GM19328 (cell line): ENCODE measurements around the gene DNMT1.

ENCODE experiments used
- ATAC-seq: cut with Tn5 transposase; IDR thresholded peaks from one replicate; pipeline ENCODE4 v1.9.1; 2021; ENCODE audit warnings: mild to moderate bottlenecking, moderate library complexity; ENCODE audit not compliant: unreplicated experiment

The DNMT1 gene

GRCh38 chr19:10142701-10143375, 51.9 kb downstream of the DNMT1 start:
- no peak for ATAC-seq

GRCh38 chr19:10141973-10142372, 52.8 kb downstream of the DNMT1 start:
- no peak for ATAC-seq

- ATAC-seq = no peak
Measured at GRCh38 chr19:10141479-10141878, 53.3 kb downstream of the DNMT1 start.

GRCh38 chr19:10139952-10140351, 54.8 kb downstream of the DNMT1 start:
- no peak for ATAC-seq

DNA sequence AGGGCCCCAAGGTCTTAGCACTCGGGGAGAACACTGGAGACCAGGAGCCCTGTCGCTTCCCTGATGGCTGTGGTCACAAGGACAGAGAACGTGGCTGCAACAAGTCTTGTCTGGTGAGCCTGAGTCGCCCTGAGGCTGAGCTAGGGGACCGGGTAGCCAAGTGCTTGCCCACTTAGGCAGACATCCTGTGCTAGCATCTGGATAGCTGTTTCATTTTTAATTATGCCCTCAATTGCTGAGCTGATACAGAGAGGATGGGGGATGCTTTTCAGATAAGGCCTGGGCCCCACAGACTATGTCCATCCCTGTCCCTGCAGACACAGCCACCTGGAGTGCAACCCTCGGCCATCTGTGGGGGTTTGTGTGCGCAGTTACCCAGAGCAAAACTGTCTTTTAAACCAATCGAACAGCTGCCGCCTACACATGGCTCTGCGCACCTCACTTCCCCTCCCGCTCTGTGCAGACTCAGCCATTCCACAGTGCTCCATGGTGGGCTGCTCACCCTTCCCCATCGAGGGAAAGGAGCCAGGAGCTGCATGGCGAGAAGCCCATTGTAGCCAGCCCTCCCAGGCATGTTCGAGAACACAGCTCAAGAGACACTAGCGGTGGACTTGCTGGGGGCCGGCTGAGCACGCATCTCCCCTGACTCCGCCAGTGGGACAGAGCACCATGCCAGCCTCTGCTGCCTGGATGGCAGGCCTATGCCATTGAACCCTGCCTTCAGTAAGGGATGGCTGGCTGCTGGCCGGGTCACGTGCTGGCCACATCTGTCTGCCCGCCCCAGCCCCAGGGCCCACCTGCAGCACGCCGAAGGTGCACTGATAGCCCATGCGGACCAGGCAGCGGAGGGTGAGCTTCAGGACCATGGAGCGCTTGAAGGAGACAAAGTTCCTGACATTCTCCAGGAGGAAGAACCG, 55.6 kb downstream of the DNMT1 start:
- no peak for ATAC-seq

GRCh38 chr19:10137751-10138682, 56.7 kb downstream of the DNMT1 start:
- ATAC-seq = no peak

DNA sequence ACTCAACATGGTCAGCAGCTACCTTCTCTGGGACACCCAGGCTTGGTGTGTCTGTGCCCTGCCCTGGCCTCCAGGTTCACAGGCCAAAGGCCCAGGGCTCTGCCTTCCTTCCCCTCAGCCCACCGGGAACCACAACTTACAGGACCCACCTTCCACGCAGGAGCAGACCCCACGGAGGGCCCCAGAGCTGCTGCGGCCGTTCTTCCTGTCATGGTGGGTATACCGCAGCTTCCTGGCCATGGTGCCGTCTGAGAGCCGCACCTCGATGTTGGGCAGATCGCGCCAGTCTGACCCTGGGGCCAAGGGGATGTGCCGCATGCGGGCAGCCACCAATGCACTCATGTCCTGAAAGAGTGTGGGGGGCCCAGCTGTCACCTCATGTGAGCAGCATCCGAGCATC, 57.8 kb downstream of the DNMT1 start:
- no peak for ATAC-seq

DNA sequence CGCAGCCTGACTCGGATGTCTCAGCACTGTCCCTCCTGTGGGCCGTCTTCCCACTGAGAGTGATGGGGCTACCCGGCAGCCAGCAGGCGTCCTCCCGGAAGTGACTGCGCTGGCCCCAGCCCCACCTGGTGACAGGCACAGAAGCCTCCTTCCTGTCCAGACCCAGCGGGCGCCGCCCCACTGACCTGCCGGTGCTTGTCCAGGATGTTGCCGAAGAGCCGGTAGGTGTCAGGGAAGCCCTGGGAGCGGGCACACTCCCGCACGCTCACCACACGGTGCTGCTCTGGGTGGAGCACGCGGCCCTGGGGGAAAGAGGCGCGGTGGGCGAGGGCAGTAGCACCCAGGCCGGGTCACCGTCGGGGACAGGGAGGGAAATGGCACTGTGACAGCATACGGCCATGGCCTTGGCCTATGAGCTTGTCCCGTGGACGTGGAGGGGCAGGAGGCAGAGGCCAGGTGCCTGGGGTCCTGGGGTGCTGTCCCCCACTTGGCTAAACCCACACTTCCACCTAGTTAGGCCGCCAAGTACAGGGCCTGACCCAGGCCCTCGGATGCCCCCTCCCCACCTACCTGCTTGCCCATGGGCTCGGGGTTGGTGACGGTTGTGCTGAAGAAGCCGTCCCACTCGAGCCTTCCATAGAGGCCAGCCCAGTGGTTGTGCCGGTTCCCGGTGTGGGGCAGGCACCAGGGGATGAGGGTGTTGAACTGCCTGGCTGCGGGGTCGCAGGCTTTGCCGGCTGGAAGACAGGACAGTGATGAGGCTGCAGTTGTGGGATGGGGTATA, 59.0 kb downstream of the DNMT1 start:
- ATAC-seq = no peak

GRCh38 chr19:10134040-10134439, 60.7 kb downstream of the DNMT1 start:
- no peak for ATAC-seq

DNA sequence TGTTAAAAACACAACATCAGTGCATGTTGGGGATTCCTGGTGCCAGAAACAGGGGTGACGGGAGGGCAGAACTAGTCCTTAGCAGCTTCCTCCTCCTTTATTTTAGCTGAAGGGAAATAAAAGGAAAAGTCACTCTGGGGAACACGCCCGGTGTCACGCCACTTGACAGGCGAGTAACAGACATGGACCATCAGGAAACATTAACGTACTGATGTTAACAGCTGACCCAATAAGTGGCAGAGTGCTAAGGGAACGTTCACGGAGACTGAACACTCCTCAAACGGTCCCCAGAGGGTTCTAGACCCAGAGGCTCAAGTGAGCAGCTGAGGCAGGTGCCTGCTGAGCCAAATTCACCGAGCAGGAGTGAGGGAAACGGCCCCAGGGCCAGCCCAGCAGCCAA, 61.2 kb downstream of the DNMT1 start:
- no peak for ATAC-seq

DNA sequence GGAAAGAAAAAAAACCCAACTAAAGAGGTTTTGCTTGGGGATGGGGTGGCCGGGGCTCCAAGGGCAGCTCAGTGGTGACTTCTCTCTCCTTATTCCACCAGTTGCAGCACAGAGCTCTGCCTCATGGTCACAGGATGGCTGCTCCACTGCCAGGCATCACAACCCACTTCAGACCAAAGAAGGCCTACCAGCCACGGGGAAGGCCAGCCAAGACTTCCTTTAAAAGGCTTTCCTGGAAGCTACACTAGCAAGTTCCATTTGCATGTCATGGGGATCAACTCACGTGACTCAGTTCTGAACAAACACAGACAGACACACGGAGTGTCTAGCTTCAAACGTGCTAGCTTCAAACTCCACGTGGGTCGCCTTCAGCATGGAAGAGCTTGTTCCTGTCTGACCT, 61.8 kb downstream of the DNMT1 start:
- no peak for ATAC-seq

DNA sequence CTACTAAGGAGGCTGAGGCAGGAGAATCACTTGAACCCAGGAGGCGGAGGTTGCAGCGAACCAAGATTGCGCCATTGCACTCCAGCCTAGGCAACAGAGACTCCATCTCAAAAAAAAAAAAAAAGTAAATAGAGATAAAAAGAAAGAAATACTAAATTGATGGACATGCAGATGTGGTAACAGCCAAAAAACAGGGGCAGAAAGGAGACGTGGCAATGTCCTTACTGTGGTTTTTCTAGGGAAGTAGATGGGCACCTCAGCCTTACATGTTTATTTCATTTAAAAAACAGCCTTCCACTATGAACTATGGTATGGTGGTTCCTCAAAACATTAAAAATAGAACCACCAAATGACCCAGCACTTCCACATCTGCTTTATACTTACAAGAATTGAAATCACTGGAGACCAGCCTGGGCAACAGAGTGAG, 68.5 kb downstream of the DNMT1 start:
- no peak for ATAC-seq

GRCh38 chr19:10124429-10124828, 70.3 kb downstream of the DNMT1 start:
- ATAC-seq = no peak

DNA sequence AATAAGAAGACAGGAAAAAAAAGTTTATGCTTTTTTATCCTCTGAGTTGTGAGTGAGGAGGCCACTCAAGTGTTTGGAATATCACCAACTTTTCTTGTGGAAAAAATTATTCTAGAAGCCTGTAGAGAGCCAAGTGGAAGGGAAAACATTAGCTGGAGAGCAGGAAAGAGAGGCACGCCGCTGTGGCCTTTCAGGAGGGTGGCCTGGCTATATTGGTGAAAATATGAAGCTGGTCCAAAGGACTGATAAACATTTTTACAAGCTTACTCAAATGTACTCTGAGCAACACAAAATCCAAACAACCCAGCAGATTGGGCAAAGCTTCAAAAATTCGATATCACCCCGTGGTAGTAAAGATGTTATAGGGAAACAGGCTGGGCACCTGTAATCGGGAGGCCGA, 72.7 kb downstream of the DNMT1 start:
- no peak for ATAC-seq

- ATAC-seq = no peak
Measured at GRCh38 chr19:10120538-10121189, 74.1 kb downstream of the DNMT1 start.

DNA sequence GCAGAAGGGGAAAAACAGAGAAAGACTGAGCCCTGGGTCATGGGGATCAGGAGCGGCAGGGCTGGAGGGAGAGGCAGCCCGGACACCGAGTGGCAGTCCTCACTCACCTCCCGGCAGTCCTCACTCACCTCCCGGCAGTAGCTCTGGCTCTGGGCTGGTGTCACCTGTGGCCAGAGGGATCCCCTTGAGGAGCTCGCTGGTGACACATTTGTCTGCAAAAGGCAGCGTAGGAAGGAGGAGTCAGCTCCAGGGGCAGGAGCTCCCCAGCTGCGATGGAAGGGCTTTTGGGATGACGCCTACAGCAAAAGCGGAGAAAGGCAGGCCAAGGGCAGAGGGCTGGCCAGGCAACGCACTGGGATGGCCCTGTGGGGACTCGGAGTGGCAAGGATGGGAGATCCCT, 75.8 kb downstream of the DNMT1 start:
- no peak for ATAC-seq

DNA sequence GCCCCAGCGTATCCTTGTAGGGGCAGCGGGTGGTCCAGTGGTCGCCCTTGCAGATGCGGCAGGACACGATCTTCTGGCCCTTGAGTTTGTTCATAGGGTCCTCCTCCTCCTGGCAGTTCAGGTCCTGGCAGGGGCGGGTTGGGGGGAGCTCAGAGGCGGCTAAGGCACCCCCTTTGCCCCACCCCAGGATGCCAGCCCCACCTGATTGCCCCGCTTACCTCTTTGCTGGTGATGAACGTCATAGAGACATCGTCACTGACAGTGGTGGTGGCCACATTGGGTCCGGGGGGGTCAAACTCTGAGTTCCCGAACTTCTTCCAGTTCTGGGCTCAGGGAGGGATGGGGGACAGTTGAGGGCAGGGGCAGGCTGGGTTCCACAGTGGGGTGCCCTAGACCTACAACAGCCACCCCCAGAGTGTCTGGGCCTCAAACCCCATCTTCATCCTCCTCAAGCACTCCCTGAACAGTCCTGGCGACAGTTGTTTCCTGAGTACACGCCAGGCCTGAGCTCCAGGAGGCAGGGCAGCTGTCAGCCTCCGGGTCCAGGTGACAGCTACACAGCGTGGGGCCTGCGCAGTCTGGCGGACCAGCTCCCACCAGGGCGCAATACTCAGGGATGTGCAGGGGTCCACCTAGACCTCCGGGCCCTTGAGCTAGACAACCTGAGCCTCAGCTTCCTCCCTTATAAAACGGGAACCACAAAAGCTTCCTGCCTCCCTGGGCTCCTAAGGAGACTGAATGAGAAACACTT, 77.7 kb downstream of the DNMT1 start:
- no peak for ATAC-seq

GRCh38 chr19:10116085-10116865, 78.5 kb downstream of the DNMT1 start:
- no peak for ATAC-seq
